GM21723 (cell line): ENCODE data around the gene BUB1B.
"Not testable (repeated sequence)": the region's sequence is repeated elsewhere in the genome, so short reads cannot be mapped to it uniquely, and the experiment has no call there.

ENCODE experiments used
- ATAC-seq: cut with Tn5 transposase; IDR thresholded peaks from one replicate; pipeline ENCODE4 v1.9.1; 2021; ENCODE audit warnings: mild to moderate bottlenecking, moderate library complexity; ENCODE audit not compliant: unreplicated experiment

Gene BUB1B

GRCh38 chr15:40160689-40161688, at the start of gene BUB1B:
TSS of gene BUB1B (plus strand) at chr15:40161069. CDS start at chr15:40161221, 152 bp downstream.
- ATAC-seq: peak; percentile 84

- no peak for ATAC-seq
Measured at GRCh38 chr15:40111888-40112287, 49.0 kb upstream of the BUB1B start.

- ATAC-seq: no peak
Measured at GRCh38 chr15:40112789-40113188, 48.1 kb upstream of the BUB1B start.

GRCh38 chr15:40114218-40114617, 46.7 kb upstream of the BUB1B start:
- ATAC-seq: no peak

- ATAC-seq: not testable (repeated sequence)
Measured at GRCh38 chr15:40115106-40115505, 45.8 kb upstream of the BUB1B start.

- peak; percentile 93 for ATAC-seq
Measured at GRCh38 chr15:40115670-40116093, 45.2 kb upstream of the BUB1B start.

GRCh38 chr15:40118473-40118872, 42.4 kb upstream of the BUB1B start:
- ATAC-seq: no peak

- no peak for ATAC-seq
Measured at GRCh38 chr15:40121911-40122638, 38.8 kb upstream of the BUB1B start.

GRCh38 chr15:40122989-40123388, 37.9 kb upstream of the BUB1B start:
- ATAC-seq: not testable (repeated sequence)

- not testable (repeated sequence) for ATAC-seq
Measured at GRCh38 chr15:40123863-40124262, 37.0 kb upstream of the BUB1B start.

GRCh38 chr15:40124333-40124732, 36.5 kb upstream of the BUB1B start:
- ATAC-seq: not testable (repeated sequence)

GRCh38 chr15:40124807-40125285, 36.0 kb upstream of the BUB1B start:
- ATAC-seq: not testable (repeated sequence)

- no peak for ATAC-seq
Measured at GRCh38 chr15:40125950-40126349, 34.9 kb upstream of the BUB1B start.

- no peak for ATAC-seq
Measured at GRCh38 chr15:40128766-40129660, 31.9 kb upstream of the BUB1B start.

- no peak for ATAC-seq
Measured at GRCh38 chr15:40130118-40130517, 30.8 kb upstream of the BUB1B start.

GRCh38 chr15:40130799-40131502, 29.9 kb upstream of the BUB1B start:
- no peak for ATAC-seq

- ATAC-seq: no peak
Measured at GRCh38 chr15:40133544-40133943, 27.3 kb upstream of the BUB1B start.

- no peak for ATAC-seq
Measured at GRCh38 chr15:40134885-40135284, 26.0 kb upstream of the BUB1B start.

GRCh38 chr15:40135846-40136450, 24.9 kb upstream of the BUB1B start:
- not testable (repeated sequence) for ATAC-seq
